AG04450 (cell line): ENCODE data around the gene CRIP3. TPM values are rescaled to one million over a fixed set of nuclear protein-coding genes. Genes with fewer than 3 reads are reported as not detected.

ENCODE experiments used
- CTCF ChIA-PET: fragments of 300-600, 350-600 bp; formaldehyde crosslinking; extraction: SDS; loops from one replicate; lab custom pipeline; 2022; ENCODE audit warnings: antibody characterized with exemption, inconsistent platforms; lab: Charles Lee
- POLR2A ChIA-PET: fragments of 350-600 bp; formaldehyde crosslinking; extraction: SDS; loops from one replicate; lab custom pipeline; 2021; ENCODE audit warnings: antibody characterized with exemption, inconsistent platforms; lab: Yijun Ruan, JAX
- DNase-seq: peaks from one replicate; pipeline ENCODE4 v3.0.0-alpha.2; 2011; ENCODE audit warnings: low read depth, low spot score
- H3K27ac ChIP-seq: one replicate; pipeline ENCODE4 v1.5.1; 2012; ENCODE audit warnings: low read depth, low read length, control low read depth
- H3K27me3 ChIP-seq: one replicate; pipeline ENCODE4 v1.6.0; 2012; ENCODE audit warnings: low read length; ENCODE audit not compliant: control insufficient read depth, insufficient read depth
- H3K4me3 ChIP-seq: 2 replicates; pipeline ENCODE4 v1.5.1; 2011; ENCODE audit warnings: mild to moderate bottlenecking, low read depth, low read length, control low read depth
- H3K9me3 ChIP-seq: 2 replicates; pipeline ENCODE4 v1.5.1; 2012; ENCODE audit warnings: low read length; ENCODE audit not compliant: control insufficient read depth, insufficient read depth
- polyA plus RNA-seq: library from polyadenylated mRNA; depleted of rRNA; stranded (reverse); fragments of >200 nt; gene quantifications from 2 replicates; pipeline ENCODE4 v1.2.3, GENCODE V29; 2011
- TF ChIP-seq, protein P1 (sequence below): IDR thresholded peaks from 2 replicates; pipeline ENCODE4 v1.5.1; 2011; ENCODE audit warnings: low read depth, low read length, control low read depth, inconsistent platforms

The CRIP3 gene
- polyA plus RNA-seq, 1 experiment, result not detected

GRCh38 chr6:43285832-43286231 is 22.8 kb downstream of the CRIP3 start:
- no peak for DNase-seq
- Histone ChIP-seq H3K4me3 (no peak overlapping the region), H3K27ac (no peak overlapping the region), H3K27me3 (peaks cover 21% of the 10 kb centered on the region), H3K9me3 (no peaks in the 10 kb centered on the region)
- ChIA-PET POLR2A (no interaction called here), CTCF (no interaction called here)
- TF ChIP-seq, protein P1, sequence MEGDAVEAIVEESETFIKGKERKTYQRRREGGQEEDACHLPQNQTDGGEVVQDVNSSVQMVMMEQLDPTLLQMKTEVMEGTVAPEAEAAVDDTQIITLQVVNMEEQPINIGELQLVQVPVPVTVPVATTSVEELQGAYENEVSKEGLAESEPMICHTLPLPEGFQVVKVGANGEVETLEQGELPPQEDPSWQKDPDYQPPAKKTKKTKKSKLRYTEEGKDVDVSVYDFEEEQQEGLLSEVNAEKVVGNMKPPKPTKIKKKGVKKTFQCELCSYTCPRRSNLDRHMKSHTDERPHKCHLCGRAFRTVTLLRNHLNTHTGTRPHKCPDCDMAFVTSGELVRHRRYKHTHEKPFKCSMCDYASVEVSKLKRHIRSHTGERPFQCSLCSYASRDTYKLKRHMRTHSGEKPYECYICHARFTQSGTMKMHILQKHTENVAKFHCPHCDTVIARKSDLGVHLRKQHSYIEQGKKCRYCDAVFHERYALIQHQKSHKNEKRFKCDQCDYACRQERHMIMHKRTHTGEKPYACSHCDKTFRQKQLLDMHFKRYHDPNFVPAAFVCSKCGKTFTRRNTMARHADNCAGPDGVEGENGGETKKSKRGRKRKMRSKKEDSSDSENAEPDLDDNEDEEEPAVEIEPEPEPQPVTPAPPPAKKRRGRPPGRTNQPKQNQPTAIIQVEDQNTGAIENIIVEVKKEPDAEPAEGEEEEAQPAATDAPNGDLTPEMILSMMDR, result no peak

DNA sequence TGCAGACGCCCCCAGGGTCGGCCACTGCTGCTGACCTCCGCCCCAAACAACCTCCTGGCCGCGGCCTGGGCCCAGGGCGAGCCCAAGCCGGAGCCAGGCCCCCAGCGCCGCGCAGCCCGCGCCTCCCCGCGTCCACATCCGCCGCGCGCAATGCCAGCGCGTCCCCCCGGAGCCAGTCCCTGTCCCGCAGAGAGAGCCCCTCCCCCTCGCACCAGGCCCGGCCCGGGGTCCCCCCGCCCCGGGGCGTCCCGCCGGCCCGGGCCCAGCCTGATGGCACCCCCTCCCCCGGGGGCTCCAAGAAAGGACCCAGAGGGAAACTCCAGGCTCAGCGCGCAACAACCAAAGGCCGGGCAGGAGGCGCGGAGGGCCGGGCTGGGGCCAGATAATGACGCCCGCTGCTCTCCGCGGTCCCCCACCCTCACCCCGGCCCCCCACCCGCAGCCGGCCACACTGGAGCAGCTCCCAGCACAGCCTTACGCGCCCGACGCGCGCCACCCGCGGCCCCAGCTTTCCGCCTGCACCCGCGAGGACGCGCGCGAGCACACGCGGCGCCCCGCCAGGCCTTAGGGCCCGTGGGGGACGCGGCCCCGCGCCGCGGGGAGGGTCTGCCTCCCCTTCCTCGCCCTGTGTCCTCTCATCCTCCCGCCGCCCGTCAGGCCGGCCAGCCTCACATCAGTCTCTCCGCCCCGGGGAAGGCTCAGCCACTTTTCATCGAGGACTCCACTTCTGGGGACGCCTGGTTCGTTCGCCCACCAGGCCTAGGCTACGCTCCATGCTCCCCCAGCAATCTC is 23.4 kb downstream of the CRIP3 start:
- Histone ChIP-seq H3K27me3 (peaks cover 21% of the 10 kb centered on the region), H3K9me3 (no peaks in the 10 kb centered on the region), H3K4me3 (no peak overlapping the region), H3K27ac (no peak overlapping the region)
- TF ChIP-seq, protein P1, result no peak
- no peak for DNase-seq
- POLR2A ChIA-PET, result no interaction called here
- CTCF ChIA-PET, result no interaction called here

DNA sequence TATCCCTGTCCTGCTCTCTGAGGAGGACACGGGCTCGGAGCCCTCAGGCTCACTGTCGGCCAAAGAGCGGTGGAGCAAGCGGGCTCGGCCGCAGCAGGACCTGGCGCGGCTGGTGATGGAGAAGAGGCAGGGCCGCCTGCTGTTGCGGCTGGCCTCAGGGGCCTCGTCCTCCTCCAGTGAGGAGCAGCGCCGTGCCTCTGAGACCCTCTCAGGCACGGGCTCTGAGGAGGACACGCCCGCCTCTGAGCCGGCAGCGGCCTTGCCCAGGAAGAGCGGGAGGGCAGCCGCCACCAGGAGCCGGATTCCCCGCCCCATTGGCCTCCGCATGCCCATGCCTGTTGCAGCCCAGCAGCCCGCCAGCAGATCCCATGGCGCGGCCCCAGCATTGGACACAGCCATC is 24.7 kb downstream of the CRIP3 start:
- H3K9me3 ChIP-seq, result no peaks in the 10 kb centered on the region
- ChIA-PET POLR2A (no interaction called here), CTCF (no interaction called here)
- DNase-seq, result no peak
- TF ChIP-seq, protein P1, result no peak
- no peak overlapping the region for H3K27ac ChIP-seq
- peaks cover 21% of the 10 kb centered on the region for H3K27me3 ChIP-seq
- no peak overlapping the region for H3K4me3 ChIP-seq

- CTCF ChIA-PET, result no interaction called here
- no peak overlapping the region for H3K4me3 ChIP-seq
- H3K27ac ChIP-seq, result no peak overlapping the region
- H3K9me3 ChIP-seq, result no peaks in the 10 kb centered on the region
- no peak for DNase-seq
- peaks cover 21% of the 10 kb centered on the region for H3K27me3 ChIP-seq
- TF ChIP-seq, protein P1, result no peak
- POLR2A ChIA-PET, result no interaction called here
Measured at GRCh38 chr6:43283514-43283901, 25.1 kb downstream of the CRIP3 start.

DNA sequence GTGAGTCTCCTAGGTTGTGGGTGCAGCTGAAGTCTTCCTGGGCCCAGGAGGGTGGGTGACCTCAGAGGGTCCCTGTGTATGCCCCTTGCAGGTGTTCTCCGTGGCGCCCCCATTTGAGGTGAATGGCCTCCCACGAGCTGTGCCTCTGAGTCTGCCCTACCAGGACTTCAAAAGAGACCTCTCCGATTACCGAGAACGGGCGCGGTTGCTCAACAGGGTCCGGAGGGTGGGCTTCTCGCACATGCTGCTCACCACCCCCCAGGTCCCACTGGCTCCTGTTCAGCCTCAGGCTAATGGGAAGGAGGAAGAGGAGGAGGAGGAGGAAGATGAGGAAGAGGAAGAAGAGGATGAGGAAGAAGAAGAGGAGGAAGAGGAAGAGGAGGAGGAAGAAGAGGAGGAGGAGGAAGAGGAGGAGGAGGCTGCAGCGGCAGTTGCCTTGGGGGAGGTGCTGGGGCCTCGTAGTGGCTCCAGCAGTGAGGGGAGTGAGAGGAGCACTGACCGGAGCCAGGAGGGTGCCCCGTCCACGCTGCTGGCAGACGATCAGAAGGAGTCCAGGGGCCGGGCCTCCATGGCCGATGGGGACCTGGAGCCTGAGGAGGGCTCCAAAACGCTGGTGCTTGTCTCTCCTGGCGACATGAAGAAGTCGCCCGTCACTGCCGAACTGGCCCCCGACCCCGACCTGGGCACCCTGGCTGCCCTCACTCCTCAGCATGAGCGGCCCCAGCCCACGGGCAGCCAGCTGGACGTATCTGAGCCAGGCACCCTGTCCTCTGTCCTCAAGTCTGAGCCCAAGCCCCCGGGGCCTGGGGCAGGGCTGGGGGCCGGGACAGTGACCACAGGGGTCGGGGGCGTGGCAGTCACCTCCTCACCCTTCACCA is 25.8 kb downstream of the CRIP3 start:
- DNase-seq, result no peak
- Histone ChIP-seq H3K9me3 (no peaks in the 10 kb centered on the region), H3K4me3 (no peak overlapping the region), H3K27ac (no peak overlapping the region), H3K27me3 (peaks cover 17% of the 10 kb centered on the region)
- TF ChIP-seq, protein P1, result no peak
- POLR2A ChIA-PET, result no interaction called here
- CTCF ChIA-PET, result no interaction called here
